ENCODE measurements around the gene PPP1R12A.

DNA sequence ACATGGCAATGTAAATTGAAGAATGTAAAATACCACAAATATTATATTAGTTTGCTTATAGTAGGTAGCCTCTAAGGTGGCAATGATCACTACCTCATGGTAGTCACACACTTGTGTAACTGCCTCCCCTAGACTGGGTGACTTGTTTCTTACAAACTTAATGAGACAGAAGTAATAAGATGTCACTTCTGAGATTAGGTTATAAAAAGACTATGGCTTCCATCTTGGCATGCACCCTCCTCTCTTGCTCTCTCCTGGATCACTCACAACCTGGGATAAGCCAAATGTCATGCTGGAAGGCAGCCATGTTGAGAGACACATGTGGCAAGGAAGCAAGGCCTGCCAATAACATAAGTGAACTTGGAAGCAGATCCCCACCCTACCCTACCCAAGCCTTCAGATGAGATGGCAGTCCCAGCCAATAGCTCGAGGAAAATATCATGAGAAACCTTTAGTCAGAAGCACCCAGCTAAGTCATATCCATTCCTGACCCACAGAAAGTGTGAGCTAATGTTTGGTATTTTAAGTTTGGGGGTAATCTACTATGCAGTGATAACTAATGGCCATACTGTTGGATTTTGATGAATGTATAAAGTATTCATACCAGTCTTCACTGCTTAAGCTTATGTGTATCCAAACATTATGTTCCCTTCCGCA, 43.3 kb downstream of the PPP1R12A start:
- TF ChIP-seq CTCF (conservative IDR thresholded peaks at IDR 0.05; ENCODE audit: low read length) (no peak), EZH2phosphoT487 (IDR thresholded peaks at IDR 0.05; ENCODE audit: borderline replicate concordance, low read depth, low read length) (no peak)
